Effector memory CD4-positive, alpha-beta T cell (primary cell): ENCODE data around the gene ENAH.
"Not testable (repeated sequence)": the region's sequence is repeated elsewhere in the genome, so short reads cannot be mapped to it uniquely, and the experiment has no call there.

Source experiments
- DNase-seq, 3 donors: peaks; one replicate each; pipeline ENCODE4 v3.0.0-alpha.2; 2020
- H3K27ac ChIP-seq: 2 replicates; pipeline ENCODE4 v1.7.0; 2013; ENCODE audit warnings: mild to moderate bottlenecking, low read length, moderate library complexity; ENCODE audit not compliant: insufficient read depth, poor library complexity, severe bottlenecking
- H3K27me3 ChIP-seq: replicated peaks from 2 replicates; pipeline ENCODE4 v1.7.0; 2013; ENCODE audit warnings: mild to moderate bottlenecking, low read length; ENCODE audit not compliant: insufficient read depth, control insufficient read depth, poor library complexity, severe bottlenecking
- H3K36me3 ChIP-seq: 2 replicates; pipeline ENCODE4 v1.7.0; 2013; ENCODE audit warnings: mild to moderate bottlenecking, low read length, moderate library complexity; ENCODE audit not compliant: control insufficient read depth, insufficient read depth
- H3K4me1 ChIP-seq: 2 replicates; pipeline ENCODE4 v1.7.0; 2013; ENCODE audit warnings: low read length, mild to moderate bottlenecking; ENCODE audit not compliant: control insufficient read depth, insufficient read depth, poor library complexity, severe bottlenecking
- H3K4me3 ChIP-seq: 2 replicates; pipeline ENCODE4 v1.7.0; 2013; ENCODE audit warnings: low read length, low read depth, mild to moderate bottlenecking; ENCODE audit not compliant: insufficient read depth, poor library complexity, severe bottlenecking
- H3K9me3 ChIP-seq: 2 replicates; pipeline ENCODE4 v1.7.0; 2013; ENCODE audit warnings: mild to moderate bottlenecking, low read length, moderate library complexity; ENCODE audit not compliant: control insufficient read depth

The ENAH gene

DNA sequence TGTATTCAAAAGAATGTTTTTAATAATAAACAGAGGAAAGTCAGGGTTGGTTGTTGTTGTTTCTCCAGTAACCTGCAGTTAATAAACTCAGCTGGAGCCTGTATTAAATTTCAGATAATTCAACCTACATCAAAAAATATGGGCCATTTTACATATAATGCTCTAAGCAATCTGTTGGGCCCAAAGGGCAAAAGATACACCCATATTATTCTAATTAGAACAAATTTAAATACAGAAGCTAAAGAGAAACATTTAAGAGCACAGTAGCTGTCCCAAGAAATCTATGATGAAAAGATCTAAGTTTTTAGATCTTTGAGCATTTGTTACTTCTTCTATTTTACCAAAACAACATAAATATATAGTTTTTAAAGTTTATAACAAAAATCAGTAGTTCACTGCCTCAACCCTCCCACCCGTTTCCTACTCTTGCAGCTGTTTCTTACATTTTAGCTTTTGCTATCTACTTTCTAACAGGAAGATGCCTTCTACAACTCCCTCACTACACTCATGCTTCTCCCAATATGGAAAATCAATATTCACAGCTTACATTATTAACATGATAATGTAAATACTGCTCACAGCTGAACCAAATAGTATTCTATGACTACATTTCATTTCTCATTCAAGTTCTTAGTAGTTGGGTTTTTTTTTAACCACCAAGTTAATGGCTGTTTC lies 130.2 kb downstream of the ENAH start:
- no peaks in the 10 kb centered on the region for H3K27me3 ChIP-seq
- no peaks in the 10 kb centered on the region for H3K36me3 ChIP-seq
- DNase-seq = no peak
- no peaks in the 10 kb centered on the region for H3K9me3 ChIP-seq
- no peaks in the 10 kb centered on the region for H3K4me1 ChIP-seq
- H3K4me3 ChIP-seq = no peak overlapping the region
- no peak overlapping the region for H3K27ac ChIP-seq

DNA sequence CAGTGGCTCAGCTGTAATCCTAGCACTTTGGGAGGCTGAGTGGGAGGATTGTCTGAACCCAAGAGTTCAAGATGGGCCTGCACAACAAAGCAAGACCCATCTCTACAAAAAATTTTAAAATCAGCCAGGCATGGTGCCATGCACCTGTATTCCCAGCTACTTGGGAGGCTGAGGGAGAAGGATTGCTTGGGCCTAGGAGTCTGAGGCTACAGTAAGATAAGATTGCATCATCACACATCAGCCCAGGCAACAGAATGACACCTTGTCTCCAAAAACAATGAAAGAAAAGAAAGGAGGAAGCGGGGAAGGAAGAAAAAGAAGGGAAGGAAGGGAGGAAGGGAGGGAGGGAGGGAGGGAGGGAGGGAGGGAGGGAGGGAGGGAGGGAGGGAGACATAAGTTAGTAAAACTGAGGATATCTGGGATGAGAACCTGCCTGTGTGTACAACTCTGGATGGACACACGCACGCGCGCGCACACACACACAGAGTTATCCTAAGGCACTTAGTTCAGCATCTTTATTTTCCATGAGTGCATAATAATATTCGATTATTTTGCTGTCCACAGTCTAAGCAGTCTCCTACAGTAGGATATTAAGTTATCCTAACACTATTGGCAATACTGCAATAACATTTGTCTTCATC lies 132.2 kb downstream of the ENAH start:
- no peak for DNase-seq
- no peaks in the 10 kb centered on the region for H3K36me3 ChIP-seq
- no peaks in the 10 kb centered on the region for H3K4me1 ChIP-seq
- H3K27me3 ChIP-seq = no peaks in the 10 kb centered on the region
- no peak overlapping the region for H3K27ac ChIP-seq
- no peak overlapping the region for H3K4me3 ChIP-seq
- H3K9me3 ChIP-seq = no peaks in the 10 kb centered on the region

DNA sequence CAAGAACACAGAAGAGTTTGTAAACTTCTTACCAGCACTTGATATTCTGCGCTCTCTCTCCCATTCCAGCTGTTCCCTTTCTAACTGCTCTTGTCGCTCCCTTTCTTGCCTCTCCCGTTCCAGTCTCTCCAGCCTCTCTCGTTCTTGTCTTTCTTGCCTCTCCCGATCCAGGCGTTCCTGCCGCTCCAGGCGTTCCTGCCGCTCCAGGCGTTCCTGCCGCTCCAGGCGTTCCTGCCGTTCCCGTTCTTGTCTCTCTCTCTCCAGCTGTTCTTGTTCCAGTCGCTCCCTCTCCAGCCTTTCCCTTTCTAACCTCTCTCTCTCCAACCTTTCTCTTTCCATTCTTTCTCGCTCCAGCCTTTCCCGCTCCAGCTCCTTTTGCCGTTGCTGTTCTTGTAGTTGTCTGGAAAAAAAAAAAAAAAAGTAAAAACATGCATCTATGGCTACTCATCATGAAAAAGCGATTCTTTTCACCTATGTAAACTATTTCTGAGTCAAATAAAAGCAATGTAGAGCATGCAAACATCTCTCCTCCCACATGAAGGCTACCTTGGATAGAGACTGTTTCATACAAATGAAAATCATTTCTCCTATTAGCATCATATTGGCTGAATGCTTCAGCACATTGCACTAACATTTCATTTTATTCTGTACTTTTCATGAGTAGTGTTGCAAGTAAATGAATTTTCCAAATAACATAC lies 133.6 kb downstream of the ENAH start:
- Histone ChIP-seq H3K4me1 (no peaks in the 10 kb centered on the region), H3K27me3 (no peaks in the 10 kb centered on the region), H3K36me3 (no peaks in the 10 kb centered on the region), H3K27ac (no peak overlapping the region), H3K9me3 (no peaks in the 10 kb centered on the region), H3K4me3 (no peak overlapping the region)
- no peak for DNase-seq

DNA sequence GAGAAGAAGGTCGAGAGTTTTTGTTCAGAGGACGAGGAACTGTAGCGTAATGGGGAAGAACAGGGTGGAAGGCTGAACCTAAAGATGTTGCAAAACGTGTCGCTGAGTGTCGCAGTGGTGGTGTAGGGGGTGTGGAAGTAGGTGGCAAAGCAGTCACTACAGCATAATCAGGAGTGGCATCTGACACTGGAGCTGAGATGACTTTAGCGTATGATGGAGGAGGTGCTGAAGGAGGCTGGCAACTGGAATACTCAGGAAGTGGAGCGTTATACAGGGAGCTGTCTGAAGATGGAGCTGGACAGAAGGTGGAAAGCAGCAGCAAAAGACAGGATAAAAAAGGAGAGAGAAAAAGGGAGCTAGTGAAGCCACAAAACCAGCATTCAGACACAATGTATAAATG lies 135.2 kb downstream of the ENAH start:
- H3K4me3 ChIP-seq = no peak overlapping the region
- H3K27me3 ChIP-seq = no peaks in the 10 kb centered on the region
- no peak for DNase-seq
- H3K4me1 ChIP-seq = no peaks in the 10 kb centered on the region
- H3K9me3 ChIP-seq = no peaks in the 10 kb centered on the region
- H3K36me3 ChIP-seq = no peaks in the 10 kb centered on the region
- H3K27ac ChIP-seq = no peak overlapping the region

DNA sequence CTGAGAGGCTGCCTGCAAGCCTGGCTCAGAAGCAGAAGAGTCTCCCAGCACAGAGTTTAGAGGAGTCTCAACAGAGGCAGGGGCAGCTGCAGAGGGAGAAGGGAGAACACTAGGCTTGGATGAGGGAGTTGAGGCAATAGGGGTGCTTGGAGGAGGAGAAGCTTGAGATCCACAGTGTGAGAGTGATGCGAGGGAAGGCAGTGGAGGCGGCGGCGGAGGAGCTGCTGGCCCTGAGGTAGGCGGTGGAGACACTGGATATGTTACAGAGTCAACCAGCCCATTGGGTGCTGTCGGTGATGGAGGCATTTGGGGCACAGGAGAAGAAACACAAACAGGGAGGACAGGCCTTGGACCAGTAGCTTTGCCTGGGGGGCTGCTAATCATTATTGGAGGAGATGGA lies 135.7 kb downstream of the ENAH start:
- H3K9me3 ChIP-seq = no peaks in the 10 kb centered on the region
- no peak overlapping the region for H3K4me3 ChIP-seq
- no peaks in the 10 kb centered on the region for H3K36me3 ChIP-seq
- DNase-seq = no peak
- H3K27me3 ChIP-seq = no peaks in the 10 kb centered on the region
- H3K27ac ChIP-seq = no peak overlapping the region
- no peaks in the 10 kb centered on the region for H3K4me1 ChIP-seq

DNA sequence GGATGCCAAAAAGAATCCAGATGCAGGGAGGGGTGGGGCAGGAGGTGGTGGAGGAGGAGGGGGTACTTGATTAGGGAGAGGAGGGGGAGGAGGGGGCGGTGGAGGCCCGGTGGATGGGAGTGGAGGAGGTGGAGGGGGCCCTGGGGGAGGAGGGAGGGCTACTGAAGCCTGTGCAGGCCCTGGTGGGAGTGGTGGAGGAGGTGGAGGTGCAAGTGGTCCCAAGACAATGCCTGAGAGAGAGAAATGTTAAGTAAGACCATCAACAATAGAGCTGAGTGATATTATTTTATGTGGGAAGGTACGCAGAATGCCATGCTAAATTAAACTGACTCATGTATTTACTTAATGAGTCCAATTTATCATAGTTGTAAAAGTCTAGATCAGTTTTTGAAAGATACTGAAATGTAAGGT lies 138.2 kb downstream of the ENAH start:
- DNase-seq = no peak
- Histone ChIP-seq H3K27ac (no peak overlapping the region), H3K27me3 (no peaks in the 10 kb centered on the region), H3K9me3 (no peaks in the 10 kb centered on the region), H3K36me3 (no peaks in the 10 kb centered on the region), H3K4me3 (no peak overlapping the region), H3K4me1 (no peaks in the 10 kb centered on the region)

DNA sequence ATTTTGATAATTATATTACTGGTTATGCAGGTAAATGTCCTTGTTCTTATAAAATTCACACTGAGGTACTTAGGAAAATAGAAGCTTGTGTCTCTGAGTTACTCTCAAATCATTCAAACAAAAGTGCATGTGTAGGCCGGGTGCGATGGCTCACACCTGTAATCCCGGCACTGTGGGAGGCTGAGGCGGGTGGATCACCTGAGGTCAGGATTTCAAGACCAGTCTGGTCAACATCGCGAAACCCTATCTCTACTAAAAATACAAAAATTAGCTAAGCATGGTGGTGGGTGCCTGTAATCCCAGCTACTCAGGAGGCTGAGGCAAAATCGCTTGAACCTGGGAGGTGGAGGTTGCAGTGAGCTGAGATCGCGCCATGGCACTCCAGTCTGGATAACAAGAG lies 139.3 kb downstream of the ENAH start:
- not testable (repeated sequence) for H3K27ac ChIP-seq, DNase-seq, H3K4me3 ChIP-seq, H3K9me3 ChIP-seq, H3K4me1 ChIP-seq, H3K27me3 ChIP-seq, H3K36me3 ChIP-seq

DNA sequence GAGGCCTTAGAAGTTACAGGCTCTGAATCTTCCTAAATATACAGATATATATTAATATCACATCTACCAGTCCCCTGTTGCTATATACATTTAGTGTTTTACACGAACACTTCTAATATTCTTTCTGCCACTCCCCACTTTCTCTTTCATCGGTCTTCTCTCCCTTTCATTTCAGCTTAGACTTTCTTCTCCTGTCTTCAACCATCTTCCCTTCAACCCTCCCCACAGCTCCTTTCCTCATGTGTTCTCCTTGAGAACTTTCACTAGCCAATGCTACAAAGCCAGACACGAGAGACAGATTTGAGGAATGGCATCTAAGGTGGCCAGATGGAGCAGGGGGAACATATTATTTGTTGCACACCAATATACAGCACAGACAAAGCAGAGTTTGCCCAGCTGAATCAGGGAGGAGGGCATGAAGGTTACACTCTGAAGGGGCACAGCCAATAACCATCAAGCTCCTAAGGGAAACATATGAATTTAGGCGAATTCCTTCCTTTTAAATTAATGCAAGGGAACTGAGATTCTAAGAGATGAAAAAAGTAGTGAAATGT lies 141.0 kb downstream of the ENAH start:
- Histone ChIP-seq H3K27ac (no peak overlapping the region), H3K9me3 (no peaks in the 10 kb centered on the region), H3K4me1 (no peaks in the 10 kb centered on the region), H3K36me3 (no peaks in the 10 kb centered on the region), H3K4me3 (no peak overlapping the region), H3K27me3 (no peaks in the 10 kb centered on the region)
- DNase-seq = no peak

DNA sequence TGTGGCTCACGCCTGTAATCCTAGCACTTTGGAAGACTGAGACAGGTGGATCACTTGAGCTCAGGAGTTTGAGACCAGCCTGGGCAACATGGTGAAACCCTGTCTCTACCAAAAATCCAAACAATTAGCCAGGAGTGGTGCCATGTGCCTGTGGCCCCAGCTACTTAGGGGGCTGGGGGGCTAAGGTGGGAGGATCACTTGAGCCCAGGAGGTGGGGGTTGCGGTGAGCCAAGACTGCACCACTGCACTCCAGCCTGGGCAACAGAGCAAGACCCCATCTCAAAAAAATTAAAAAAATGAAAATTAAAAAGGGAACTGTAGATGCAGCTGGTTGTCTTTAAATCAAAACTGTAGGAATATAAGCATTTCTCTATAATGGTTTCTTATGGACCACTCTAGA lies 142.2 kb downstream of the ENAH start:
- DNase-seq, H3K9me3 ChIP-seq, H3K36me3 ChIP-seq, H3K4me3 ChIP-seq, H3K27ac ChIP-seq, H3K4me1 ChIP-seq, H3K27me3 ChIP-seq: not testable (repeated sequence)

DNA sequence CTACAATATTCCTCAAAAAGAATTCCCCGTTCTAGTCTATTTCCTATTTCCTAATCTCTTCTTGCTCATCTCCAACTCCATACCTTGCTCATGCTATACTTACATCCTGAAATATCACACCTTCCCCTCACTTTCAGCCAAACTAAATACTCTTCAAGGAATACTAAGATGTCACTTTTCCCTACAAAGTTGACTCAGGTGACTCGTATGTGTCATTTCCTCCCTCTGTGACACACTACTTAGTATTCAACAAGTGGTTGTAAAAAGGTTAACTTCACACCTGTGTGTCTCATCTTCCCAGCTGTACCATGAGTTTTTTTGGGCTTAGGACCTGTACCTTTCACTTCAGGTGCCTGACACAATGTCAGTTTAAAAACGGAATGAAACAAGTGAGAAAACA lies 143.2 kb downstream of the ENAH start:
- Histone ChIP-seq H3K36me3 (no peaks in the 10 kb centered on the region), H3K4me1 (no peaks in the 10 kb centered on the region), H3K9me3 (no peaks in the 10 kb centered on the region), H3K27me3 (no peaks in the 10 kb centered on the region), H3K27ac (no peak overlapping the region), H3K4me3 (no peak overlapping the region)
- DNase-seq = no peak
